Hindlimb muscle (tissue), 1 donor: Measurements from ENCODE around the gene SLC2A8. TPM values are rescaled to one million over a fixed set of nuclear protein-coding genes. Genes with fewer than 3 reads are reported as not detected.

Experiments
- DNase-seq: peaks from one replicate; pipeline ENCODE4 v3.0.0-alpha.2; 2013
- polyA plus RNA-seq: library from polyadenylated mRNA; unstranded; fragments of 120-200 nt; gene quantifications from one replicate; pipeline ENCODE4 v1.2.1, GENCODE V29; 2013; ENCODE audit not compliant: insufficient read length

SLC2A8 gene
- polyA plus RNA-seq, 1 donor, result 13.7 TPM

- DNase-seq, result no peak
Measured at GRCh38 chr9:127403507-127404192, 6.7 kb downstream of the SLC2A8 start.

DNA sequence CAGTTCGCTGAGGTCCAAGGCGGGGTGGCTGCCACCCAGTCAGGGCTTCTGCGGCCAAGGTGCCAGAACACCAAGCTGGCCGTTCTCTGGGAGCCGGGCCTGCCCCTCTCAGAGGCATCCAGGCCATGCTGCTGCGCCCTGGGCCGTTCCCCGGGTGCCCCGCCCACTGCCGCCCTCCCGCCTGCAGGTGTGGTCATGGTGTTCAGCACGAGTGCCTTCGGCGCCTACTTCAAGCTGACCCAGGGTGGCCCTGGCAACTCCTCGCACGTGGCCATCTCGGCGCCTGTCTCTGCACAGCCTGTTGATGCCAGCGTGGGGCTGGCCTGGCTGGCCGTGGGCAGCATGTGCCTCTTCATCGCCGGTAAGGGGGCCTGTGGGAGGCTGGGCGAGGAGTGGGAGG, 7.7 kb downstream of the SLC2A8 start:
- no peak for DNase-seq

DNA sequence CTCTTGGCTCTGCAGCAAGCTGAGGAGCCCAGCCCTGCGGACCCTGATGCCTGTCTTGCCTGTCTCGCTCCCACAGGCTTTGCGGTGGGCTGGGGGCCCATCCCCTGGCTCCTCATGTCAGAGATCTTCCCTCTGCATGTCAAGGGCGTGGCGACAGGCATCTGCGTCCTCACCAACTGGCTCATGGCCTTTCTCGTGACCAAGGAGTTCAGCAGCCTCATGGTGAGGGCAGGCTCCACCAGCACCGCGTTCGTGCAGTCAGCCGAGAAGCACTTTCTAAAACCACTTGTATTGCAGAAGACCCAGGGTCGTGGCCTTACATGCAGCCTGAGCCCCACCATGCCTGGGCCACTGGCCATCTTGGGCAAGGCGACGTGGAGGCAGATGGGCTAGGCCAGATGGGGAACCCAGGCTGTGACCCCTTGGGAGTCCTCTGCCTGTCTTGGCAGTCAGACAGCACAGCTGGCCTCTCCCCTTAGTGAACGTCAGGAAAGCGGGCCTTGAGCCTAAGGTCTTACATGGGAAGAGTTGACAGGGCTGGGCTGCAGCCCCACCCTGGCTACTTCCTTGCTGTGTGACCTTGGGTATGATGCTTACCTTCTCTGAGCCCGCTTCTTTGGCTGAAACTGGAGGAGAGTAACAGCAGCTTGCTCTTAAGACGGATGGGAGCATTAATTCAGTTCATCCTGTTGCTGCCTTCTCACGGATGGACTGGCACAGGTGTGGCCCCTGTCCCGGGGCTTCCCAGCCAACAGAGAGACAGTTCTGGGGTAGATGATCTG, 8.6 kb downstream of the SLC2A8 start:
- no peak for DNase-seq

- no peak for DNase-seq
Measured at GRCh38 chr9:127406799-127407491, 10.0 kb downstream of the SLC2A8 start.

- DNase-seq, result no peak
Measured at GRCh38 chr9:127407492-127407843, 10.5 kb downstream of the SLC2A8 start.

DNA sequence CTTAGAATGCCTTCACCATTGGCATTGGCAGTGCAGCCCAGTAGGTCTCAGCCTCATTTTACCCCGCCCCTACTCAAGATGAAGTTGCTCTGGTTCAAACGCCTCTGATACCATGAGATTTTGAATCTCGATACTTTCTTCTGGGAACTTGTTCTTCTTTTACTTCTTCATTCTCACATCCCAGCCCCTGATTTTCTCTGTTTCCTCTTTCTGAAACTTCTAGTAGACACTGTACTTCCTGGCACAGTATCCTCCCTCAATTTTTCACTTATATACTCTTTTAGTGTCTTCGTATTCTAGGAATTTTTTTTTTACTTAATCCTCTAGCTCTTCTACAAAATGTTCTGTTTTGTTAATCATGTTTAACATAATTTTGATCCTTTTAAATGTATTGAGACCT, 14.2 kb downstream of the SLC2A8 start:
- DNase-seq, result no peak

DNA sequence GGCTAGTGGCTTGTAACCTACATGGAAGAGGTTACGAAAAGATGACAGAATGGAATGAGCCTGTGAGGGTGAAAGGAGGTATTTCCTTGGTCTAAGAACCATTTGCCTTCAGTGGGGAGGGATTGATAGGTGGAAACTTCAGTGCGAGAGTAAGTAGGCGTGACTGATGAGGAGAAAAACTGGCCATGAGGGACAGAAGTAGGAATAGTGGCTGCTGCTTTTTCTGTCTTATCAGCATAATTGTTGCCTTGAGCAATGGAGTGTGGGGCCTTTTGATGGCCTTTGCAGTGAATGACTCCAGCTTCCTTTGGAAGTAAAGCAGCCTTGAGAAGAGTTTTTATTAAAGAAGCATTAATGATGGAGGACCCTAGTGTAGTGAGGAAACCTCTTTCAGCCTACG, 18.2 kb downstream of the SLC2A8 start:
- no peak for DNase-seq

GRCh38 chr9:127415657-127416056, 18.7 kb downstream of the SLC2A8 start:
- DNase-seq, result no peak

DNA sequence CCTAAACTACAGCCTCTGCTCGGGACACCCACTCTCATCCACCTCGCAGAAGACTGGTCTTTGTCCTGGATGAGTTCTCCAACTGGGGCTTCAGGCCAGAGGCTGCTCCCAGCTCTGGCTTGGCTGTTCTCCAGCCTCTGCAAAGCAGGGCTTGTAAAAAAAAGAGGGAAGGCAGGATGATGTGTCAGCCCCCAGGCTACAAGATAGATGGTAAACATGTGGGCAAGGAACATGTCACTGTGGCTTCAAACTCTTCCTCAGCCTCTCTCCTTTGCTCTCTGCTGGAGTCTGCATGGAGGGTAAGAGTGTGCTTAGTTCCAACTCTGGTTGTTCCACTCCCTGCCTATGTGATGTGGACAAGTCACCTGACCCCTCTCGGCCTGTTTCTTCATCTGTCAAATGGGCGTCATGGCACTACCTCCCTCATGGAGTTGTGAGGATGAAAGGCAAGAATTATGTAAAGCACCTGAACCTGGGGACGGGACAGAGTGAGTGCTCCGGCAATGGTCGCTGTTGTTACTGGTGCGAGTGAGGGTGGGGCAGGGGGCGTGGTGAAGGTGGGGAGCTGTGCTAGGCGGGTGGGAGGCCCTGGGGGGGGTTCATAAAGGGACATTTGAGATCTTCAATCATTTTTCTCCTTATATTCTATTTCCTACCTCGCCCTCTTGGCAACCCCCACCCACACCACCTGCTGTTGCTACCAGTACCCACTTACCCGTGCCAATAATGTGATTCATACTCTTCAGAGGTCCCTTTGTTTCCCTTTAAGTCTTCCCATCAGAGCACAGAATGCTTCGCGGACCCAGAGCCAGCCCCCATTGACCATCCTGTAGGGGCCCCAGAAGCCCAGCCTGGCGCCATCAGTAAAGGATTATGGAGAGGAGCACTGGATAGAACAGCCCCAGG, 20.4 kb downstream of the SLC2A8 start:
- no peak for DNase-seq

GRCh38 chr9:127418037-127418471, 21.1 kb downstream of the SLC2A8 start:
- DNase-seq, result no peak

DNA sequence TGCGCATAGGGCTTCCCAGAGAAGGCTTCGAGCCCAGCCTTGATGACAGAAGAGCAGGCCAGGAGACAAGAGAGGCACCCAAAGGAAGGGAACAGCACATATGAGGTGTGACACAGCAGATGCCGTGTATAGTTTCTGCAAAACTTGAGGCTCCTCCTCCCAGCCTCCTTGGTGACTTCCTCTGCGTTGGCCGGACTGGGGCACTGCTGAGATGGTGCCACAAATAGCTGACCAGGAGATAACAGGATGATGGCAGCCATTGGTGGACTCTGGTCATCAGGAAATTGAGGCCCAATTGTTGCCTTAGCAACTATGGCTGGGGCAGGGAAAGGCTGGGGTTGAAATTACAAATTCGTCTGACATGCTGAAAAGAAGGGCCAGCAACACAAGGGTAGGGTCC, 22.4 kb downstream of the SLC2A8 start:
- no peak for DNase-seq

DNA sequence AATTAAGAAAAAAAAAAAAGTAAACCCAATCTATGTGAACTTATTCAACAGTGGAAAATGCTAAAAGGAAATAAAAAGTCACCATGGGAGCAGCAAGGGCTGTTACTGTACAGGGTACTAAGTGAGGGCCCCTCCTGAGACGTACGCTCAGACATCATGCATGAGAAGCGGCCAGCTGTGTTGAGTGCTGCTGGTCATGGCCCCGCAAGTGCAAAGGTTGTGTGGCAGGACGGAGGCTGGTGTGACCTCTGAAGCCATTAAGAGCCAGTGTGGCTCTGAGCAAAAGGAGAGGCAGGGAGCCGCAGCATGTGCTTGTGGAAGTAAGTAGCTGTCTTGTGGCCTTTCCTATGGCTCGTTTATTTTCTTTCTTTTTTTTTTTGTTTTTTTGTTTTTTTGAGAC, 24.1 kb downstream of the SLC2A8 start:
- DNase-seq, result no peak

- no peak for DNase-seq
Measured at GRCh38 chr9:127422133-127422782, 25.3 kb downstream of the SLC2A8 start.

- DNase-seq, result no peak
Measured at GRCh38 chr9:127422787-127423186, 25.8 kb downstream of the SLC2A8 start.

GRCh38 chr9:127423476-127423933, 26.5 kb downstream of the SLC2A8 start:
- DNase-seq, result no peak

GRCh38 chr9:127423934-127424675, 27.1 kb downstream of the SLC2A8 start, which contains the start of gene ZNF79:
TSS of gene ZNF79 (plus strand) at chr9:127424382. CDS start at chr9:127424788, 406 bp downstream.
- DNase-seq, result peak; percentile 97

- DNase-seq, result no peak
Measured at GRCh38 chr9:127424676-127424999, 27.7 kb downstream of the SLC2A8 start.

DNA sequence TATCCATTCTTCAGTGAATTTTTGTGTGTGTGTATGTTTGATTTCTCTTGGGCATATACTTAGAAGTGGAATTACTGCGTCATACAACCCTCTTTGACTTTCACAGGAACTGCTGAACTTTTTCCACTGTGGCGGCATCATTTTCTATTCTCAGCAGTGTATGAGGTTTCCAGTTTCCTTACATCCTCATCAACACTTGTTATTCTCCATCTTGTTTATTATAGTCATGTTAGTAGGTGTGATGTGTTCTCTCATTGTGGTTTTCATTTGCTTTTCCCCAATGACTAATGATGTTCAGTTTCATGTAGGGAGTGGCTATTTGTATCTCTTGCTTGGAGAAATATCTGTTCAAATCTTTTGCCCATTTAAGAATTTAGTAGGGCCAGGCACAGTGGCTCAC, 29.8 kb downstream of the SLC2A8 start:
- no peak for DNase-seq

DNA sequence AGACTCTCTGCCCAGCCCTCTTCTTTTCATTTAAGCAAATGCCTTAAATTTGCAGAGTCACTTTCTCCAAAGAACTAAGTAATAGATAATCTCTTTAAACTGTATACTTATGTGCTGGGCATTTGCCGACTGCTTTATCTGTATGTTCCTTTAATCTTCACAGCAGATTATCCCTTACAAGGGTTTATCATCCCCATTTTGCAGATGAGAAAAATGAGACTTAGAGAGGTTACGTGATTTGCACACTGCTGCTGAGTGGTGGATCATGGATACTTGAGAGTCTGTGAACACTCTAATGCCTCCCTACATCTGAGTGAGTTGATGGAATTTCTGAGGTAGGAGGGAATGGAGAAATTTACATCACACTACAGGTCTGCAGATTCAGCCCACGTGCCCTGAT, 31.4 kb downstream of the SLC2A8 start:
- no peak for DNase-seq

DNA sequence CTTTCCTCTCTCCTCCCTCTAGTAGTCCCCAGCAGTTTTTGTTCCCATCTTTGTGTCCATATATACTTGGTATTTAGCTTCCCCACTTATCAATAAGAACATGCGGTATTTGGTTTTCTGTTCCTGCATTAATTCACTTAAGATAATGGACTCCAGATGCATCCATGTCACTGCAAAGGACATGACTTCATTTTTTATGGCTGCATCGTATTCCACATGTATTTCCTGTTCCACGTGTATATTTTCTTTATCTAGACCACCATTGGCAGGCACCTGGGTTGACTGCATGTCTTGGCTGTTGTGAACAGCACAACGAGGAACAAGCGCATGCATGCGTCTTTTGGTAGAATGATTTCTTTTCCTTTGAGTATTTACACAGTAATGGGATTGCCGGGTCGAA, 33.4 kb downstream of the SLC2A8 start:
- DNase-seq, result no peak
